CD14-positive monocyte (primary cell): ENCODE results near the gene MTARC1. TPM values are rescaled to one million over a fixed set of nuclear protein-coding genes. Genes with fewer than 3 reads are reported as not detected.

Experiments
- DNase-seq, 3 donors: peaks; one replicate each; pipeline ENCODE4 v3.0.0-alpha.2; 2011 to 2022
- H2AFZ ChIP-seq: 2 replicates; pipeline ENCODE4 v1.6.0; 2012; ENCODE audit warnings: mild to moderate bottlenecking, low read depth, low read length, inconsistent platforms; ENCODE audit not compliant: insufficient read depth, poor library complexity, severe bottlenecking
- H3K27ac ChIP-seq, 2 donors: 1 replicate in 1 of 2; 2 replicates in 1 of 2; pipeline ENCODE4 v1.5.1; 2012 to 2013; ENCODE audit warnings: low read length in 2 of 2, control low read depth in 1 of 2, inconsistent platforms in 1 of 2, low read depth in 1 of 2, mild to moderate bottlenecking in 1 of 2
- H3K27me3 ChIP-seq, 2 donors: one replicate each; pipeline versions ENCODE4 v1.6.0 to v1.6.1; 2011 to 2013; ENCODE audit warnings: low read length in 2 of 2; ENCODE audit not compliant: control insufficient read depth in 2 of 2, insufficient read depth in 2 of 2
- H3K36me3 ChIP-seq, 2 donors: replicated peaks in 1 of 2; 1 replicate in 1 of 2; 2 replicates in 1 of 2; pipeline versions ENCODE4 v1.5.1 to v1.6.1; 2012 to 2013; ENCODE audit warnings: low read length in 2 of 2, control low read depth in 1 of 2, inconsistent platforms in 1 of 2, mild to moderate bottlenecking in 1 of 2; ENCODE audit not compliant: insufficient read depth in 2 of 2, control insufficient read depth in 1 of 2
- H3K4me1 ChIP-seq, 2 donors: 1 replicate in 1 of 2; 2 replicates in 1 of 2; pipeline versions ENCODE4 v1.5.1 to v1.6.1; 2012 to 2013; ENCODE audit warnings: low read length in 2 of 2, control low read depth in 1 of 2, inconsistent platforms in 1 of 2, mild to moderate bottlenecking in 1 of 2, moderate library complexity in 1 of 2; ENCODE audit not compliant: insufficient read depth in 2 of 2, control insufficient read depth in 1 of 2
- H3K4me2 ChIP-seq: replicated peaks from 2 replicates; pipeline ENCODE3; 2012; ENCODE audit warnings: low read length, moderate library complexity, mild to moderate bottlenecking; ENCODE audit not compliant: poor library complexity, severe bottlenecking; ENCODE audit errors: extremely low read depth
- H3K4me3 ChIP-seq, 3 experiments: fragments of 200-600 bp in 1 of 3; sonication (generic) in 1 of 3; replicated peaks in 1 of 3; 1 replicate in 2 of 3; 2 replicates in 1 of 3; pipeline ENCODE4 v1.5.1; 2011 to 2013; ENCODE audit warnings: low read length in 3 of 3, mild to moderate bottlenecking in 3 of 3, control low read depth in 2 of 3, low read depth in 2 of 3, inconsistent platforms in 1 of 3, moderate library complexity in 1 of 3
- H3K79me2 ChIP-seq: 2 replicates; pipeline ENCODE4 v1.6.0; 2012; ENCODE audit warnings: mild to moderate bottlenecking, control low read depth, inconsistent platforms, low read length, moderate library complexity; ENCODE audit not compliant: insufficient read depth
- H3K9ac ChIP-seq: 2 replicates; pipeline ENCODE4 v1.6.0; 2017; ENCODE audit warnings: low read length, mild to moderate bottlenecking; ENCODE audit not compliant: insufficient read depth, poor library complexity, severe bottlenecking
- H3K9me3 ChIP-seq, 2 donors: replicated peaks in 1 of 2; 1 replicate in 1 of 2; 2 replicates in 1 of 2; pipeline versions ENCODE4 v1.5.1 to v1.6.1; 2012 to 2013; ENCODE audit warnings: low read length in 2 of 2, control low read depth in 1 of 2; ENCODE audit not compliant: control insufficient read depth in 1 of 2, insufficient read depth in 1 of 2
- H4K20me1 ChIP-seq: 2 replicates; pipeline ENCODE4 v1.6.0; 2012; ENCODE audit warnings: mild to moderate bottlenecking, low read length, control low read depth, moderate library complexity; ENCODE audit not compliant: insufficient read depth
- H3K27ac Mint-ChIP-seq, 7 donors: one replicate each; pipeline ENCODE4 v1.8.0; 2020; ENCODE audit warnings: mild to moderate bottlenecking in 7 of 7, mixed read lengths in 7 of 7, moderate library complexity in 6 of 7, inconsistent platforms in 2 of 7
- H3K27me3 Mint-ChIP-seq, 3 donors: one replicate each; pipeline ENCODE4 v1.8.0; 2021 to 2022; ENCODE audit warnings: low read depth in 3 of 3, mild to moderate bottlenecking in 3 of 3, mixed read lengths in 3 of 3, moderate library complexity in 3 of 3, inconsistent platforms in 1 of 3
- H3K36me3 Mint-ChIP-seq, 2 donors: one replicate each; pipeline ENCODE4 v1.8.0; 2020; ENCODE audit warnings: mixed read lengths in 2 of 2, inconsistent platforms in 1 of 2, mild to moderate bottlenecking in 1 of 2
- H3K4me1 Mint-ChIP-seq: one replicate; pipeline ENCODE4 v1.8.0; 2020; ENCODE audit warnings: mild to moderate bottlenecking, mixed read lengths
- H3K4me3 Mint-ChIP-seq, 2 donors: one replicate each; pipeline ENCODE4 v1.8.0; 2020; ENCODE audit warnings: mild to moderate bottlenecking in 2 of 2, mixed read lengths in 2 of 2, moderate library complexity in 1 of 2
- H3K9me3 Mint-ChIP-seq, 7 donors: one replicate each; pipeline ENCODE4 v1.8.0; 2020 to 2022; ENCODE audit warnings: mixed read lengths in 7 of 7, mild to moderate bottlenecking in 6 of 7, moderate library complexity in 6 of 7, inconsistent platforms in 2 of 7
- CTCF ChIP-seq: fragments of 200-600 bp; IDR thresholded peaks from one replicate; pipeline ENCODE4 v1.8.0; 2022; ENCODE audit warnings: antibody characterized with exemption, mild to moderate bottlenecking
- WGBS: methylation state at CpG from one replicate; pipeline ENCODE4 v1.1.5; 2013; ENCODE audit warnings: missing lambda C conversion rate; ENCODE audit not compliant: insufficient coverage; 5-methylcytosine and 5-hydroxymethylcytosine counted together
- intact Hi-C, 2 donors: fragments of 100-400 bp; cut with micrococcal nuclease; formaldehyde crosslinking; loops; one replicate each; pipeline versions ENCODE4 v1.15.0 to v1.15.1; 2023
- polyA plus RNA-seq, 3 donors: library from polyadenylated mRNA; depleted of rRNA in 1 of 3; unstranded in 2 of 3; stranded (reverse) in 1 of 3; fragments of 300-500 nt in 2 of 3; fragments of >200 nt in 1 of 3; fragmentation: Illumina TruSeq in 2 of 3; gene quantifications; 1 replicate in 2 of 3; 2 replicates in 1 of 3; pipeline ENCODE4 v1.2.3, GENCODE V29; 2012 to 2021

The MTARC1 gene
- polyA plus RNA-seq, 3 donors: 25.2 to 80.6 (median 70.9) TPM

- H3K9me3 Mint-ChIP-seq: peaks cover 0 to 7% (median 3%) of the 10 kb centered on the region in 7 donors
- no peak overlapping the region for H3K9ac ChIP-seq
- peaks cover 0 to 2% (median under 1%) of the 10 kb centered on the region in 3 donors for H3K27me3 Mint-ChIP-seq
- no peaks in the 10 kb centered on the region for H3K9me3 ChIP-seq
- H3K79me2 ChIP-seq: no peaks in the 10 kb centered on the region
- no CpG with 5 or more reads among the region's 1 CpG for WGBS
- peaks cover 87 to 93% of the 10 kb centered on the region in 2 donors for H3K36me3 Mint-ChIP-seq
- H3K4me3 ChIP-seq: no peak overlapping the region
- no peaks in the 10 kb centered on the region for H3K4me1 ChIP-seq
- no peaks in the 10 kb centered on the region for H3K27me3 ChIP-seq
- no peak overlapping the region for H3K27ac ChIP-seq
- no peak for DNase-seq
- H3K4me2 ChIP-seq: no peak overlapping the region
- peaks cover 4% of the 10 kb centered on the region for H4K20me1 ChIP-seq
- no peaks in the 10 kb centered on the region for H3K4me1 Mint-ChIP-seq
- H3K4me3 Mint-ChIP-seq: no peak overlapping the region
- H3K36me3 ChIP-seq: peaks cover 56 to 83% of the 10 kb centered on the region in 2 donors
- TF ChIP-seq CTCF: no peak
- intact Hi-C loops: loop anchor here in 1 of 2 donors (10.0 kb wide), 1 partner anchor 617 kb away; no protein-coding TSS in a partner anchor
- no peak overlapping the region for H2AFZ ChIP-seq
- no peak overlapping the region for H3K27ac Mint-ChIP-seq
These were observed 31.2 kb downstream of the MTARC1 start for GRCh38 chr1:220817907-220818306.

- H4K20me1 ChIP-seq: peaks cover 4% of the 10 kb centered on the region
- no peaks in the 10 kb centered on the region for H3K27me3 ChIP-seq
- no peak overlapping the region for H3K4me3 ChIP-seq
- H3K79me2 ChIP-seq: no peaks in the 10 kb centered on the region
- TF ChIP-seq CTCF: no peak
- WGBS: 88% methylated on average over 12 of the region's 14 CpGs
- H3K4me1 ChIP-seq: no peaks in the 10 kb centered on the region
- Mint-ChIP-seq H3K27me3 (peaks cover 0 to 2% (median 0%) of the 10 kb centered on the region in 3 donors), H3K4me3 (no peak overlapping the region), H3K36me3 (peaks cover 81 to 86% of the 10 kb centered on the region in 2 donors), H3K4me1 (no peaks in the 10 kb centered on the region), H3K9me3 (peaks cover 0 to 7% (median 3%) of the 10 kb centered on the region in 7 donors), H3K27ac (no peak overlapping the region)
- H2AFZ ChIP-seq: no peak overlapping the region
- no peak for DNase-seq
- H3K9ac ChIP-seq: no peak overlapping the region
- H3K4me2 ChIP-seq: no peak overlapping the region
- H3K27ac ChIP-seq: no peak overlapping the region
- H3K36me3 ChIP-seq: peaks cover 49 to 76% of the 10 kb centered on the region in 2 donors
- H3K9me3 ChIP-seq: no peaks in the 10 kb centered on the region
- intact Hi-C loops: loop anchor here in 1 of 2 donors (10.0 kb wide), 1 partner anchor 616 kb away; no protein-coding TSS in a partner anchor
These were observed 31.9 kb downstream of the MTARC1 start for GRCh38 chr1:220818421-220819173.
